Loucy (cell line): ENCODE measurements around the gene LRCH1.

Experiments
- EZH2phosphoT487 ChIP-seq: fragments of 200-600 bp; IDR thresholded peaks from 2 replicates; pipeline ENCODE4 v1.6.1; 2018; ENCODE audit warnings: antibody characterized with exemption, mild to moderate bottlenecking, moderate library complexity, borderline replicate concordance
- TF ChIP-seq, protein P1 (sequence below): fragments of 200-600 bp; sonication (generic); conservative IDR thresholded peaks from 2 replicates; pipeline ENCODE4 v1.5.1; 2014; ENCODE audit warnings: mild to moderate bottlenecking, antibody characterized with exemption, low read length

DNA sequence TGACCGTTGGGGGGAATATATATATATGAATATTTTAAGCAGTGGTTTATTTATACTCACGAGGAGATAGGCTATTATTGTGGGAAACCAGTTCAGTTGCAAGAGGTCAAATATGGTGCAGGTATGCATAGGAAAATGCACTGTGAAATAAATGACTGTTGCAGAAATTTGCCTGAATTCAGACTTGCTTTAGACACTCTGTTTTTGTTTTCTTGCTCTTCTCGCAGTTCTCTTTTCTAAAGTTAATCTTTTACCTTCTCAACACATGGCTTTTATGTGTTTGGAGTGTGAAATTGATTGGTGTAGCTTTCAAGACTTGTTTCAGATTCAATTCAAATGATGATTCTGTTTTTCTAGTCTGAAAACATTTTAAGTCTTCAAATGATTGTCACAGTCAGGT lies 109.7 kb downstream of the LRCH1 start:
- TF ChIP-seq, protein P1, sequence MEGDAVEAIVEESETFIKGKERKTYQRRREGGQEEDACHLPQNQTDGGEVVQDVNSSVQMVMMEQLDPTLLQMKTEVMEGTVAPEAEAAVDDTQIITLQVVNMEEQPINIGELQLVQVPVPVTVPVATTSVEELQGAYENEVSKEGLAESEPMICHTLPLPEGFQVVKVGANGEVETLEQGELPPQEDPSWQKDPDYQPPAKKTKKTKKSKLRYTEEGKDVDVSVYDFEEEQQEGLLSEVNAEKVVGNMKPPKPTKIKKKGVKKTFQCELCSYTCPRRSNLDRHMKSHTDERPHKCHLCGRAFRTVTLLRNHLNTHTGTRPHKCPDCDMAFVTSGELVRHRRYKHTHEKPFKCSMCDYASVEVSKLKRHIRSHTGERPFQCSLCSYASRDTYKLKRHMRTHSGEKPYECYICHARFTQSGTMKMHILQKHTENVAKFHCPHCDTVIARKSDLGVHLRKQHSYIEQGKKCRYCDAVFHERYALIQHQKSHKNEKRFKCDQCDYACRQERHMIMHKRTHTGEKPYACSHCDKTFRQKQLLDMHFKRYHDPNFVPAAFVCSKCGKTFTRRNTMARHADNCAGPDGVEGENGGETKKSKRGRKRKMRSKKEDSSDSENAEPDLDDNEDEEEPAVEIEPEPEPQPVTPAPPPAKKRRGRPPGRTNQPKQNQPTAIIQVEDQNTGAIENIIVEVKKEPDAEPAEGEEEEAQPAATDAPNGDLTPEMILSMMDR = no peak
- TF ChIP-seq EZH2phosphoT487 = no peak
